Stimulated activated CD4-positive, alpha-beta T cell treated with anti-CD3 and anti-CD28 coated beads, Interleukin-12 subunit alpha, Interleukin-12 subunit beta, amount 100 ng/mL, for 4 hours (primary cell): ENCODE results near the gene CTNND2.

ENCODE experiments used
- DNase-seq: peaks from one replicate; pipeline ENCODE4 v3.0.0-alpha.2; 2020

CTNND2 gene

GRCh38 chr5:11230890-11231289 lies 673.4 kb downstream of the CTNND2 start:
- DNase-seq, result no peak

GRCh38 chr5:11227064-11227463 lies 677.2 kb downstream of the CTNND2 start:
- DNase-seq, result no peak

GRCh38 chr5:11224436-11225187 lies 679.6 kb downstream of the CTNND2 start:
- no peak for DNase-seq

- no peak for DNase-seq
Measured at GRCh38 chr5:11222169-11222568, 682.1 kb downstream of the CTNND2 start.

GRCh38 chr5:11214864-11215644 lies 689.2 kb downstream of the CTNND2 start:
- no peak for DNase-seq

- no peak for DNase-seq
Measured at GRCh38 chr5:11212706-11213105, 691.5 kb downstream of the CTNND2 start.

GRCh38 chr5:11197726-11198125 lies 706.5 kb downstream of the CTNND2 start:
- DNase-seq, result no peak

- no peak for DNase-seq
Measured at GRCh38 chr5:11191673-11192072, 712.6 kb downstream of the CTNND2 start.

GRCh38 chr5:11182441-11183080 lies 721.7 kb downstream of the CTNND2 start:
- DNase-seq, result no peak

GRCh38 chr5:11181940-11182339 lies 722.3 kb downstream of the CTNND2 start:
- DNase-seq, result no peak

GRCh38 chr5:11180890-11181289 lies 723.4 kb downstream of the CTNND2 start:
- DNase-seq, result no peak

- DNase-seq, result no peak
Measured at GRCh38 chr5:11177999-11178711, 726.1 kb downstream of the CTNND2 start.

- DNase-seq, result no peak
Measured at GRCh38 chr5:11174591-11174990, 729.7 kb downstream of the CTNND2 start.

GRCh38 chr5:11172484-11172883 lies 731.8 kb downstream of the CTNND2 start:
- no peak for DNase-seq

- no peak for DNase-seq
Measured at GRCh38 chr5:11171236-11171635, 733.0 kb downstream of the CTNND2 start.

GRCh38 chr5:11166923-11167322 lies 737.3 kb downstream of the CTNND2 start:
- DNase-seq, result no peak

- DNase-seq, result no peak
Measured at GRCh38 chr5:11164531-11165294, 739.5 kb downstream of the CTNND2 start.

GRCh38 chr5:11157132-11157531 lies 747.1 kb downstream of the CTNND2 start:
- no peak for DNase-seq

GRCh38 chr5:11153670-11154382 lies 750.4 kb downstream of the CTNND2 start:
- no peak for DNase-seq

- no peak for DNase-seq
Measured at GRCh38 chr5:11152368-11152767, 751.9 kb downstream of the CTNND2 start.

GRCh38 chr5:11150976-11151375 lies 753.3 kb downstream of the CTNND2 start:
- no peak for DNase-seq
